ENCODE results near the gene SREK1.
"Not testable (repeated sequence)": the region's sequence is repeated elsewhere in the genome, so short reads cannot be mapped to it uniquely, and the experiment has no call there.

The SREK1 gene

DNA sequence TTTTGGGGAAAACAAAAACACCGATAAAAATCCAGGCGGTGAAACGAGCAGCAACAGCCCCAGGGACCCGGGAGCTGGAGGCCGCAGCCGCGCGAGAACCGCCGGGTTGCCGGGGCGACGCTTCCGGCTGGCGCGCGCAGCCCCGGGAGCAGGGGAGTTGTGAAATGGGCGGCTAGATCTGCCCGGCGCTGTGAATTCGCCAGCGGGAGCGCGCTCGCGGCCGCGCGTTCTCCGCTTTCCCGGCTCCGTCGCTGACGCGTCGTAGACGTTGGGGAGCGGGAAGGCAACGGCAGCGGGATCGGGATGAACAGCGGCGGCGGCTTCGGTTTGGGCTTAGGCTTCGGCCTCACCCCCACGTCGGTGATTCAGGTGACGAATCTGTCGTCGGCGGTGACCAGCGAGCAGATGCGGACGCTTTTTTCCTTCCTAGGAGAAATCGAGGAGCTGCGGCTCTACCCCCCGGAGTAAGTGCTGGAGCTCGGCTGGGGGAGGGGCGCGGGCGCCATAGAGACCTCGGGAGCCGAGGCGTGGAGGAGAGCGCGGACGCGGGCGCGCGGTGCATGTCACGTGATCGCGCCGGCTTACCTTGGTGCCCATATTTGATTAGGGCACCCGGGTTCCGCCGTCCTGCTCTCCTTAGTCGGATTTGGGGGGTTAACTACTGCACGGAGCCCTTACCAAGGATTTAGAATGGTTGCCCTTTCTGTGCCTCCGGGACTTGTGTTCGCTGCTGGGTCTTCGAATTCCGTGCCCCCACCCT lies at the start of gene SREK1:
Gene SREK1, plus strand, starts transcription at position 227 of the 760 bp plus-strand sequence. Its CDS starts 77 bp downstream, at position 304.
- peak; percentile 92 for DNase-seq (ENCODE audit: low spot score)

GRCh38 chr5:66100851-66101250 lies 43.2 kb upstream of the SREK1 start:
- no peak for DNase-seq (ENCODE audit: low spot score)

DNA sequence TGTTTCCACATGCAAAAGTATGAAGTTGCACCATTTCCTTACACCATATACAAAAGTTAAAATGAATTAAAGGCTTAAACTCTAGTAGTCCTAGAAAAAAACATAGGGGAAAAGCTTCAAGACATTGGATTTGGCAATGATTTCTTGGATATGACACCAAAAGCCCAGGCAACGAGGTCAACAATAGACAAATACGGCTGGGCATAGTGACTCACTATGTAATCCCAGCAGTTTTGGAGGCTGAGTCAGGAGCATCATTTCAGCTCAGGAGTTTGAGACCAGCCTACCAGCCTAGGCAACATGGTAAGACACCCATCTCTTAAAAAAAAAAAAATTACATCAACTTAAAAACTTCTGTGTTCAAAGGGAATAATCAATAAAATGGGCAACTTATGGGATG lies 30.9 kb upstream of the SREK1 start:
- DNase-seq (ENCODE audit: low spot score): no peak

GRCh38 chr5:66118304-66118703 lies 25.8 kb upstream of the SREK1 start:
- no peak for DNase-seq (ENCODE audit: low spot score)

DNA sequence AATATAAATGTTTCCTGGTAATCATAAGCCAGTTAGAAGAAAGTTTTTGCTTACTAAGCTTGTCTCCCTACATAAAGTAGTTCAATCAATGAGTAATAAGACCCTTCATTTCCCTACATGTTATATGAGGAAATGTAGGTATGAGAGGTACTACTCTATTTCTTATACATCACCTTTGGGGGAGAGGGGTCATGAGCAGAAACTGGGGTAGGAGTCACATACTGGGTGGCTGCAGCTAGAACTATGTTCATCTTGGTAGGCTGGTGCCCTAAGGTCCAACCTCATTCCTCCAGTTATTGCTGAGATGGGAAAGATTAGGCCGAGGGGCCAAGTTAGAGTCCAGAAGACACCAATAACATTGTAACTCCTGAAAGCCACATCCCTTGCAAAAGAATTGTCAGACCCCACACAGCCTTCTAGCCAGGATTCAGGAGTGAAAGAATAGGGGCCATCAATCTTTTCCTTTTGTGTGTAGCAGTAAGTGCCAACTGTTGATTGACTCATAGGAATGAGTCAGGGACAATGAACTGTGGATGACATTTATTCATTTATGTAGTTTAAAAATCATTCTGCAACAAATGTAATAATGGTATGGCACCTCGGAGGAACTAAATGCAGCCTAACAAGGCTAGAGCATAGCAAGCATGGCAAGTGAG lies 21.6 kb upstream of the SREK1 start:
- DNase-seq (ENCODE audit: low spot score): no peak

DNA sequence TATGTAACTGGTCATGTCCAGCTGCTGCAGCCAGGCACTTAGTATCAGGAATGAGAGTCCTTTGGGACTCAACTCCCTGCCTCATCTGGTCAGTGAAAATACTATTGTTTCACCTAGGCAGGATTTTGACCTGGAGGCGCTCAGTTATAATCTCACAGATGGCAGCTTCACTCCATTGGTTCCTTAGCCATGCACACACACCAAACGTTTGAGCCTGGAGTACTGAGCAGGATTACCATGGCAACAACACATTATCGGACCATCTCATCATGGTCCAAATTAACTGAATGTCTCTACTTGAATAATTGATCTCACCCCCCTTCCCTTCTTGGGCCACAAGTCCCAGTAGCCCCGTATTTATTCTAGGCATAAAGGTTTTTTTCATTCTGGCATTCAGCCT lies 15.0 kb upstream of the SREK1 start:
- no peak for DNase-seq (ENCODE audit: low spot score)

DNA sequence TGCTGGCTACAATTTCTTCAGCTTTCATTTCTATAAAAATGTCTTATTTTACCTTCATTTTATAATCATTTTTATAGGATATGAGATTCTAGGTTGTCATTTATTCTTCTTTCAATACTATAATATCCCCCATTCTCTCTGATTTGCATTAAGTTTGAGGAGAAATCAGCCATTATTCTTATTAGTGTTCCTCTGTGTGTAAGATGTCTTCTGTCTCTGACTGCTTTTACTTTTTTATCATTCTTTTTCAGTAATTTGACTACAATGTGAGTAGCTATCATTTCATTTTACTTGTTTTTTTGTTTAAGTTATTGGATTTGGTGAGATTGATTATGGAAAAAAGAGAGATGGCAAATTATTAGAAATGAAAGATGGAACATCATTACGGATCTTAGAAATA lies 13.6 kb upstream of the SREK1 start:
- DNase-seq (ENCODE audit: low spot score): no peak

GRCh38 chr5:66134407-66134861 lies 9.7 kb upstream of the SREK1 start:
- no peak for DNase-seq (ENCODE audit: low spot score)

- DNase-seq (ENCODE audit: low spot score): no peak
Measured at GRCh38 chr5:66136053-66136452, 8.0 kb upstream of the SREK1 start.

DNA sequence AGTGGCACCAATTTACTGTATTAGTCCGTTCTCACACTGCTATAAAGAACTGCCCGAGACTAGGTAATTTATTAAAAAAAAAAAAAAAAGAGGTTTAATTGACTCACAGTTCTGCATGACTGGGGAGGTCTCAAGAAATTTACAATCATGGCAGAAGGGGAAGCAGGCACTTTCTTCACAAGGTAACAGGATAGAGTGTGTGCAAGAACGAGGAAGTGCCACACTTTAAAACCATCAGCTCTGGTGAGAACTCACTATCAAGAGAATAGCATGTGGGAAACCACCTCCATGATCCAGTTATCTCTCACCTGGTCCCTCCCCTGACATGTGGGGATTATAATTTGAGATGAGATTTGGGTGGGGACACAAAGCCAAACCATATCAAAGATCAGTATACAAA lies 7.2 kb upstream of the SREK1 start:
- not testable (repeated sequence) for DNase-seq (ENCODE audit: low spot score)

DNA sequence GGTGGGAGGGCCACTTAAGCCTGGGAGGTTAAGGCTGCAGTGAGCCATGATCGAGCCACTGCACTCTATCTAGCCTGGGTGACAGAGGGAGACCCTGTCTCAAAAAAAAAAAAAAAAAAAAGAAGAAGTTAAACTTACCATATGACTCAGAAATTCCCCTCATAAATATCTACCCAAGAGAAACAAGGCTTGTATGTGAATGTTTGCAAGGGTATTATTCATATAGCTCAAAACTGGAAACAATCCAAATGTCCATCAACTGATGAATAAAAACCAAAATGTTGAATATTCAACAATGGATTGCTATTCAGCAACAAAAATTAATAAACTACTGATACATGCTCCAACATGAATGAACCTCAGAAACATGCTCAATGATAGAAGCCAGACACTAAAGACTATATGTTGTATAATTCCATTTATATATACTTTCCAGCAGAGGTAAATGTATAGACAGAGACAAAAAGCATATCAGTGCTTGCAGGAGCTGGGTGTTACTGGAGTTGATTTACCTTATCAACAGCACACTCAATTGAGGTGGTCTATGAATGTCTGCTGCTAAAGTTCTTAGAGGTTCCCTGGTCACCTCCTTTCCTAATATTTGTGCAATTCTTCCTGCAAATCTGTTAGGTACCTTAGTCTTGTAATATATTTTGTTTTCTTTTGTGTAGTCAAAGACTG lies 5.3 kb upstream of the SREK1 start:
- DNase-seq (ENCODE audit: low spot score): no peak

GRCh38 chr5:66139318-66139712 lies 4.8 kb upstream of the SREK1 start:
- DNase-seq (ENCODE audit: low spot score): no peak

DNA sequence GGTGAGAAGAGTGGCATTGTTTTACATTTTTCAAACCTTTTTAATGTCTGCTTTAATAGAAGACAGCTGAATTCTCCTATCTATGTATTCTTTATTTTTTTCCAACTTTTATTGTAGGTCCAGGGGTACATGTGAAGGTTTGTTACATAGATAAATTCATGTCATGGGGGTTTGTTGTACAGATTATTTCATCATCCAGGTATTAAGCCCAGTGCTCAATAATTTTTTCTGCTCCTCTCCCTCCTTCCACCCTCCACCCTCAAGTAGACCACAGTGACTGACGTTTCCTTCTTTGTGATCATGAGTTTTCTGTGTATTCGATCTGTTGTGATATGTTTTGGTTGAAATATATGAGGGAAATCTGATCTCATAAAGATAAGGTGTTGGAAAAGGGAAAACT lies 1.7 kb upstream of the SREK1 start:
- DNase-seq (ENCODE audit: low spot score): no peak

GRCh38 chr5:66143473-66144073 lies 527 bp upstream of the SREK1 start:
- no peak for DNase-seq (ENCODE audit: low spot score)

- DNase-seq (ENCODE audit: low spot score): no peak
Measured at GRCh38 chr5:66144834-66145390, 812 bp downstream of the SREK1 start.

GRCh38 chr5:66145737-66146136 lies 1.6 kb downstream of the SREK1 start:
- DNase-seq (ENCODE audit: low spot score): no peak

GRCh38 chr5:66149950-66150349 lies 5.8 kb downstream of the SREK1 start:
- no peak for DNase-seq (ENCODE audit: low spot score)

GRCh38 chr5:66151030-66151429 lies 6.9 kb downstream of the SREK1 start:
- DNase-seq (ENCODE audit: low spot score): no peak

GRCh38 chr5:66151491-66151890 lies 7.4 kb downstream of the SREK1 start:
- DNase-seq (ENCODE audit: low spot score): no peak

GRCh38 chr5:66157046-66157445 lies 12.9 kb downstream of the SREK1 start:
- DNase-seq (ENCODE audit: low spot score): no peak

GRCh38 chr5:66161356-66161755 lies 17.3 kb downstream of the SREK1 start:
- DNase-seq (ENCODE audit: low spot score): no peak

DNA sequence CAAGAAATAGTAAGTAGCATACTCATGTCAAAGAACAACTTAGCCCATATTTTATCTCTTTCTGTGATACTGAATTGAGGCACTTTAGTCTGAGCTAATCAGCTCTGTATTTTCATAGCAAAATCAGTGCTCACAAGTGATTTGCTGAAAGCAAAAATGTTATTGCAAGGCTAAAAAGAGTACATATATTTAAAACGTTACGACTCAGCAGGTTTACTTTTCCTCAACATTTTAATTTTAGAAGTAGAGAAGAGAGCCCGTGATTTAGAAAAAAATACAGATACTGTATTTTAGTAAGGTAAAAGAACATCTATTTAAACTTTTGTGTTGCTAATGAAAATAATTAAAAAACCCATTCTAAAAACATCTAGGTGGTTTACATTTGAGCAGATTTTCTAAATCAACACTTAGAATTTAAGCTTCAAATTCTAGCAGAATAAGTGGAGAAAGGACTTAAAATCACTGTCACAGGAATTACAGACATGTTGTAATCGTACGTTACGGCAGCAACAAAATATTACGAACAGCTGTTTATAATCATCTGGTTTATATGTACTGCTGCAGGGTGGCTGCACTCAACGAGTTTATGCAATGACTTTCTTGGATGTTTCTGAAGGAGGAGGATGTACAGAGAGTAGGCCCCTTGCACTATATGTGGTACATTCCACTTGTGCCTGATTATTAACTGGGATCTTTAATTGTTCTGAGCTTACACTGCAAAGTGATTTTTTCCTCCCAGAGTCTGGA lies 20.1 kb downstream of the SREK1 start:
- no peak for DNase-seq (ENCODE audit: low spot score)

Measured in putamen (tissue), 1 donor.